Smooth muscle cell of the brain vasculature (primary cell): ENCODE data around the gene TEAD1.
A peak's percentile ranks its signal among the peaks of the same experiment; 100 is the strongest.

Source experiments
- DNase-seq: peaks from one replicate; pipeline ENCODE4 v3.0.0-alpha.2; 2012; ENCODE audit warnings: low read depth, low spot score

TEAD1 gene

DNA sequence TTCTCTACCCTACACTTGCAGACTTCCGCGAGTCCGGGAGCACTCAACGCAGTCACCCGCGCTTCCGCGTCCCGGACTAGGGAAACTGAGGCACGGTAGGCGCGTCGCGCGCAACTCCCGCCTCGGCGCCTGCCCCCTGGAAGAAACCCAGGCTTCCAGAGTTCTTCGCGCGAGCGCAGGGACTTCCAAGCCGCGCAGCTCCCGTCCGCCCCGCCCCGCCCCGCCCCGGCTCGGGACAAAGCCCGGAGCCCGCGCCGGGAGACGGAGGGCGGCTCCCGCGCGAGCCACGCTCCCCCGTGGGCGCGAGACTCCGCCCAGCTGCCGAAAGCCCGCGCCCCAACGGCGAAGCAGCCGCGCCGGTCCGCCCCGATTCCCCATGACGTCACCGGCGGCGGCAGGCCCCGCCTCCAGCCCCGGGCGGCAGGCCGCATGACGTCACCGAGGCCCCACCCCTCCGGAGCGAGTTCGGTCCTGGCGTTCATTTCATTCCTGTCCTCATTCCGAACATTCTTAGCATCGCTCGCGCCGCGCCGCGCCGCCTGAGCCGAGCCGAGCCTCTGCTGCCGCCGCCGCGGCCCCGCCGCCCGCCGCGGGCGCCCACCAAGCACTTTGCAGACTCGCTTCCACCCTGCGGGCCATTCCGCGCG is at the start of gene TEAD1:
Gene TEAD1 (plus strand): TSS at position 498 of the 647 bp plus-strand sequence.
- DNase-seq, result peak; percentile 87

DNA sequence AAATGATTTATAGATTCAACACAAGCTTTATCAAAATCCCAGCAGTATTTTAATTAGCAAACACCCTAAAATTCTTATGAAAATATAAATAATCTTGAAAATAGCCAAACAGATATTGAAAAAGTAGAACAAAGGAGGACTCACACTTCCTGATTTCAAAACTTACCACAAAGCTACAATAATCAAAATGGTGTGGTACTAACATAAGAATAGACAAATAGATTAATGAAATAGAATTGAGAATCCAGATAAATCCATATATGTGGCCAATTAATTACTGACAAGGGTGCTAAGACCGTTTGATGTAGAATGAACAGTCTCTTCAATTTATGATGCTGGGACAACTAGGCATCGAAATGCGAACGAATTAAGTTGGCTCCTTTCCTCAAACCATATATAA is 49.6 kb upstream of the TEAD1 start:
- DNase-seq, result no peak

DNA sequence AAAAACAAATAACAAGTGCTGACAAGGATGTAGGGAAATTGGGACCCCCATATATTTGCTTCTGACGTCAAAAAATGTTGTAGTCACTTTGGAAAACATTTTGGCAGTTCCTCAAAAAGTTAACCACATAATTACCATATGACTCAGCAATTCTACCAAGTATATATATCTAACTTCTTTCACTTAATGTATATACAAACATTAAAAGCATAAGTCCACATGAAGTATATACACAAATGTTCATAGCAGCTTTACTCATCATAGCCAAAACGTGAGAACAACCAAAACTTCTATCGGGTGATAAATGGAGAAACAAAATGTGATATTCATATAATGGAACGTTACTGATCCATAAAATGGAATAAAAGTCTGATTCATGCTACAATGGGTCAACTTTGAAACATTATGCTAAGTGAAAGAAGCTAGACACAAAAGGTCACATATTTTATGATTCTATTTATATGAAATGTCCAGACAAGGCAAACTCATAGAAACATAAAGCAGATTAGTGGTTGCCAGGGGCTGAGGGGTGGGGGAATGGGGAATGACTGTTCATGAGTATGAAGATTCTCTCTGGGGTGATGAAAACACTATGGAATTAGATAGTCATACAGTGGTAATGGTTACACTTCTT is 48.7 kb upstream of the TEAD1 start:
- peak; percentile 18 for DNase-seq

DNA sequence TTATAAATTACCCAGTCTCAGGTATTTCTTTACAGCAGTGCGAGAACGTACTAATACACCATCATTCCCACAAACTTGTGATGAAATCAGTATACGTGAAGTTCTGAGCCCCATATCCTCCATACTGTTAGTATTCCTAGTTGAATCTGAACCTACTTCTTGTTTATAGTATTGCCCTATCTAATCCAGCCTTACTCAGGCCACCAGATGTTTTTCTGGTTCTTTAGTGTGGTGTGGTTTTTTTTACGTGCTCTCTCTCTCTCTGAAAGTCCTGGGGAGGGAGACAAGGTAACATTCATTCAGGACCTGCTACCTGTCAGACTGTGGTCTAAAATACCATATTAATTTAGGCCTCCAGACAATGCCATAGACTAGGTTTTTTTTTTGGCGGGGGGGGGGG is 47.6 kb upstream of the TEAD1 start:
- no peak for DNase-seq

DNA sequence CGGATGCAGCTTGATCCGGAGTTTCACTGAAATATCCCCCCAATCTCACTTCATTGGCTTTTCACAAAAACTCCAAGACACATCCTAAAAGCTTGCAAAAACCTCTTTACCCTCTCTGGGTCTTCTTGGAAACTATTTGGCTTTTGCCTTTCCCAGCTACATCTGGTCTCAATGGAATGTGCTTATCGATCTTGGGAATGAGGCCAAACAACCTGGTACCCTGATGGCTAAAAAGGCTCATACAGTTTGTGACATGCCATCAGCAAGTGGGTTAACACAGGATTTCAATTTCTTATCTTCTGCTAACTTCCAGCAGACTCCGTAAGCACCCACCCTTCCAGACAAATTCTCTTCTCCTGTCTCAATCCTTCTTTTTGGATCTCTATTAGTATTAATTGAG is 45.9 kb upstream of the TEAD1 start:
- no peak for DNase-seq

DNA sequence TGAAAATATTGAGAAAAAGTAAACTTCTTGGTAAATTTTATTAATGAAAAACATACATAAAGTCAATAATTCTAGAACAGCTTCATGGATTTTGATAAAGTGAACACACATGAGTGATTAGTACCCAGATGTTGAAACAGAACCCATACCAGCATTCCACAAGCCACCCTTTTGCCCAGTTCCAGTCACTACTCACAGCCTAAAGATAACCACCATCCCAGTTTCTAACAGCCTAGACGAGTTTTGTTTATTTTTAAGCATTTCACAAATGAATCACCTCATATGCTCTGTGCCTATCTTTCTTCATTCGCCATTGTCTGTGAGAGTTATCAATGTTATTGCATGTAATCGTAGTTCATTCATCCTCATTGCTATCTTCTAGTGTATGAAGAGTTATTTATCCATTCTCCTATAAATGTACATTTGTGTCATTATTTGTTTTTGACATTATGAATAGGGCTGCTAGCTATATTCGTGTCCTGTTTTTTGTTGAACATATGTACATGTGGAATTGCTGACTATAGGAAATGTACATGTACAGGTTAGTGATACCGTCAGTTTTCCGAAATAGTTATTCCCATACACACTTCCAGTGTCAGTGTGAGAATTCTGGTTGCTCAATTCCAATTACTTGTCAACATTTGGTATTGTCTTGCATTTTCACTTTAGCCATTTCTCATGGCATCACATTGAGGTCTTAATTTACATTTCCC is 44.5 kb upstream of the TEAD1 start:
- no peak for DNase-seq

DNA sequence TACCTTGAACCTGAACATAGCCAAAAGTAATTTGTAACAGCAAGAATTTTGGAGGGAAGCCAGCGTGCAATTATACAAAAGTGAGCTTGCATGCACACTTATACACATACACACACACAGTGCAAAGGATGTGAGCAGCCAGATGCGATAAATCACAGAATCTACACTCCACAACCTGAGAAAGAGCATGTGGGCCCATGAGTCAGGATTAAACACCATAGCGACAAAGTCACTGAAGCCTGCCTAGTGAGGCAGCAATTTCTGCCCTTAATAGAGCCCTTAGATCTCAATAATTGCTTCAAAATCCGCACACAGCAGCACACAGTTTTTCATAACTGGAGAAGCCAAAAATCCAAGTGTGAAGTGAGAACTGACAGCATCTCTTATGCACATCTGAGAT is 42.6 kb upstream of the TEAD1 start:
- DNase-seq, result no peak

DNA sequence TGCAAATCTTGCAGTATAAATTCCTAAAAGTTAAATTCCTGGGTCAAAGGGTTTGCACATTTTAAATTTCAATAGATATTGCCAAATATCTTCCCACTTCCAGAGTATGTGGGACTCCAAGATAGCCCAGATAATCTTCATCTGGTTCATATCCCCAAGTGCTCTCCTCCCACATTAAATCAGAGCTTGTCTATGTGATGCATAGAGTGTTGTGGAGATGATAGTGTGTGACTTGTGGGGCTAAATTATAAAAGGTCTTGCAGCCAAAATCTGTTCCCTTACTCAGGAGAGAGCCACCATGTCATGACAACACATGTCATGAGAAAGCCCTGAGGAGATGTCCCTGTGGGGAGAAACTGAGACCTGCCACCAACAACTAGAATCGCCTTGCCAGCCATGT is 39.9 kb upstream of the TEAD1 start:
- DNase-seq, result no peak

DNA sequence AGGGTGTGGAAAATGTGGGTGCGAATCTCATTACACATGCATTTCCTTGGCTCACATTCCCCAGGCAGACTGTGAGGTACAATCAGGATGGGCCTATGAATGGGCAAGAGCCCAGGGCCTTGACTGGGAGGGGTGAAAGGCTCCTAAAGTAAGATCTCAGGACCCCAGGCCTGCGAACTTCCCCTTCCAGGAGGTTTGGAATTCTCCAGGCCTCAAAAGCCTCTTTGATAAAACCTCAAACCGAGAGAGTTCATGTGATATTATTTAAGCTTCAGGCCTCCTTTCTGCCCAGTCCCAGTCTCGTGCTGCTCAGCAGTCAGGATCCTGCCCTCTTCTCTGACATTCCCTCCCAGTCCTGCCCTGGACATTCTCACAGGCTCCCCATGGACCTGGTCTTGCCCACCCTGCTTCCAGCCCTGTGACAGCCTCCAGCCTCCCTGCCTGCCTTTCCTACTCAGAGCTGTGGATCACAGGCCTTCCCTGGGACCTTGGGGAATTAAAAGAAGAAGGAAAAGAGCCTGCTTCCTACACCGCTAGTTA is 37.3 kb upstream of the TEAD1 start:
- no peak for DNase-seq

DNA sequence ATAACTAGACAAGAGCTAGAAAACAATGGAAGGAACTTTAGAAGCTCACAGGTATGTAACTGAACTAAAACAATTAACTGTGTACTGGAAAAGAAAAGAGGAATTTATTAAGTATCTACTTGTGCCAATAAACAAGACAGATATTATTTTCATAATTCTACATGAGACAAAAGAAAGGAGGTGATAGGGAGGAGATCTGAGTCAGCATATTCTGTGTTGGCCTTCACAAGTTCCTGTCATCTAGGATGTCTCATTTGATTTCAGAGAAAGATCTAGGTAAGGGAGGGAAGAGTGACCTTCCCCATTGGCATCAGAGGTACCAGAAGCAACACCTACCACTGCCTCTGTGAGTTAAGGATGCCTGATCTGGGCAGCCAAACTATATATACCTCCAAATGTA is 34.8 kb upstream of the TEAD1 start:
- DNase-seq, result no peak

DNA sequence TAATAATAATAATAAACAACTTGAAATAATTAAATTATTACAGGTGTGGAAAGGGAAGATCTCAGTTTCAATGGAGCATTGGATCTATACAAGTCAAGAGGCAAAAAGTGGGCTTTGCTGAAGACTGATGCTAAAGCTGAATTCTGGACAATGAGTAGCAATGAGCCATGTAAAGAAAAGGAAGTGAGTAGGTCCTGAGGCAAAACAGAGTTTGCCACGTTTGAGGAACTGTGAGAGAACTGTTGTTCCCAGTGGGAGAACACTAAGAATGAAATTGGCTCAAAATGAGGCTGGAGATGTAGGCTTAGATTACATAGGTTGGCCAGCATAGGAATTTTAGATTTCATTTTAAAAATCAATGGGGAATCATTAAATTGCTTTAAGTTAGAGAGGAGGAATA is 33.9 kb upstream of the TEAD1 start:
- DNase-seq, result no peak

DNA sequence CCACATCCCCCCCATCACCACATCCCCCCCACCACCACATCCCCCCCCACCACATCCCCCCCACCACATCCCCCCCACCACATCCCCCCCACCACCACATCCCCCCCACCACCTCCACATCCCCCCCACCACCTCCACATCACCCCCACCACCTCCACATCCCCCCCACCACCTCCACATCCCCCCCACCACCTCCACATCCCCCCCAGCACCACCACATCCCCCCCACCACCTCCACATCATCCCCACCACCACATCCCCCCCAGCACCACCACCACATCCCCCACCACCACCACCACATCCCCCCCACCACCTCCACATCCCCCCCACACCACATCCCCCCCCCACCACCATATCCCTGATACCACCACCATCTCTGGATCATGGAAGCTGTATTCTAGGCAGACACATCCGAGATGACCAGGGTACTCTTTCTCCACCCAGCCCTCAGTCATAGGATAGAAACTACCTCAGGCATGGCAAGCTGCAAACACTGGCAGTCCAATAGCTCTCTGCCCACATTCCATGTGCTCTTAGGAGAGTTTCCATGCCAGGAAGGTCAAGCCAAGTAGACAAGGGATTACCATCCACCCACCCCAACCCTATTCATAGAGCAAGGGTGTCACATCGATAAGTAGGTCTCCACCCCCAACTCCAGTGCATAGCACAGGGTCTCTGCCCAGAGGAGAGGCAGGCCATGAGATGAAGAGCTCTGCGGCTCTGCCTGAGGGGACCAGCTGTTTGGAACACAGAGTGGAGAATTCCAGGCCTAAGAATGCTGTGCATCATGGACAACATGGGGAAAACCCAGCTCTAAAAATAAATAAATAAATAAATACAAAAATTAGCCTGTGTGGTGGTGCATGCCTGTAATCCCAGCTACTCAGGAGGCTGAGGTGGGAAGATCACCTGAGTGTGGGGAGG is 33.0 kb upstream of the TEAD1 start:
- DNase-seq, result no peak

DNA sequence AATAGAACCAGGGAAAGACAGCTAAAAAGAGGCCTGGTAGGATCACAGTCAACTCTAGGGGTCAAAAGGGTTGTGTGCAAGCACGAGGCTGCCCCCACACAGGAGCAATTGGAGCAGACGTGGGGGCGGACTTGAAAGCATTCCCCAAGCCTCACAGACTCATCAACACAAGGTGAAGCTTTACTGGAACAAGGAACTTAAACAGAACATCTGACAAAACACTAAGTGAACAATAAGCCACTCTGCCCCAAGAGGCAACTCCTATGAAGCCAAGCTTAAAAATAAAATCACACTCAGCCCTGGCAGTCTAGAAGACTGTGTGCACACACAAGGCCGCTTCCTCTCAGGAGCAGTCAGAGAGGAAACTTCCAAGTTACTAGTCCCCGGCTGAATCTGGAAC is 32.2 kb upstream of the TEAD1 start:
- DNase-seq, result no peak

DNA sequence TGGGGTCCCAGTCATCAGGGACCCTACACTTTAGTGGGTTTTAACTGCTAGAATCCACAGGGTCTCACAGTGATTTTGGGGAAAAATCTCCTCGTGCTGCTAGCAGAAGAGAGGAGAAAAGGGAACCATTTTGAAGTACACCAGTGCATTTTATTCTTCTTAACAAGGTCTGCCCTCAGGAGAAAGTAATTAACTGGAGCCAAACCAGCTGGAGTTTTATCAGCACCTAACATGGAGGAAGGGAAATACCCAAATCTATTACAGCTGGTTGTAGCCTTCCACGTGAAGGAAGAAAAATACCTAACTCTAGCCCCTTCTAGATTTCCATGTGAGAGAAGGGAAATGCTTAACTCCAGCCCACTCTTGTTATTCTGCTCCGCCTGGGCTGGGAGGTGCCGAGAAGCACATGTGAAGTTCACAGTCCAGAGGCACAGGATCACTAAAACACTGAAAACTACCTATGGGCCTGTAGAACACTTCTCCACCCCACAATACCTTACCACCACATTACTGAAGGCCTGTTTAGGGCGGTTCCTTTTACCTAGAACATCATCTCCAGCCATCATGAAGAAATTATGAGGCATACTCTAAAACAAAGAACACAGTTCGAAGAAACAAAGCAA is 31.3 kb upstream of the TEAD1 start:
- DNase-seq, result no peak

DNA sequence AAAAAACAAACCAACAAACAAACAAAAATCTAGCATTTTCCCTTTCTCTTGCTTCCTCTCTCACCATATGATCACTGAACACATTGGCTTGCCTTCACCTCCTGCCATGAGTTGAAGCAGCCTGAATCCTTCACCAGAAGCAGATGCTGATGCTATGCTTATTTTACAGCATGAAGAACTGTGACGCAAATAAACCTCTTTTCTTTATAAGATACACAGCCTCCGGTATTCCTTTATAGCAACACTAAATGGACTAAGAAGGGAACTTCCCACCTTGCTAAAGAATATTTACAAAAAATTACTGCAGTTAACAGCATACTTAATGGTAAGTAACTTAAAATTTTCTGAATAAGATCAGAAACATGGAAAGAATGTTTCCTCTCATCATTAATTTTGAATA is 27.7 kb upstream of the TEAD1 start:
- DNase-seq, result no peak

DNA sequence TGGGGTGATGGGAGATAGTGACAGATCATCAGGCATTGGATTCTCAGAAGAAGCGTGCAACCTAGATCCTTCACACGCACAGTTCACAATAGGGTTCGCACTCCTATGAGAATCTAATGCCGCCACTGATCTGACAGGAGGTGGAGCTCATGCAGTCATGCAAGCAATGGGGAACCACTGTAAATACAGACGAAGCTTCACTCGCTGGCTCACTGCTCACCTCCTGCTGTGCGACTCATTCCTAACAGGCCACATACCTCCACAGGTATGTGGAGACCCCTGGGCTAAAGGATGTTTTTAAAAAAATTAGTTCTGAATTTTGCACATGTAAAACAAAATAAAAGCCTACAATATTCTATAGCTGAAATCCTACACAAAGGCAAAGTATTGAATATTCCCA is 20.5 kb upstream of the TEAD1 start:
- DNase-seq, result no peak

DNA sequence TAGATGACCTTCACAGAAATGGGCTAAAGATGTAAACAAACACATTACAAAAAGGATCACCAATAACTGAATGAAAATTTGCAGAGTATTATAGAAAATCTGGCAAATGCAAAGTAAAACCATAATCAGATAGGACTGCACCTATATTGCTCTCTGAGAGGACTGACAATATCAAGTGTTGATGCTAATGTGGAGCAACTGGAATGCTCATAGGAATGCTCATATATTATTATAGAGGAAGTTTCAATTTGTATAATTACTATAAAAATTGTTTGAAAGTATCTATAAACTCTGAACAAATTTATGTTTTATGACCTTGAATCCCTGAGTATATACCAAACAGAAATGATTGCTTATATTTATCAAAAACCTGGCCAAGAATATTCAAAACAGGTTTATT is 18.4 kb upstream of the TEAD1 start:
- DNase-seq, result no peak

DNA sequence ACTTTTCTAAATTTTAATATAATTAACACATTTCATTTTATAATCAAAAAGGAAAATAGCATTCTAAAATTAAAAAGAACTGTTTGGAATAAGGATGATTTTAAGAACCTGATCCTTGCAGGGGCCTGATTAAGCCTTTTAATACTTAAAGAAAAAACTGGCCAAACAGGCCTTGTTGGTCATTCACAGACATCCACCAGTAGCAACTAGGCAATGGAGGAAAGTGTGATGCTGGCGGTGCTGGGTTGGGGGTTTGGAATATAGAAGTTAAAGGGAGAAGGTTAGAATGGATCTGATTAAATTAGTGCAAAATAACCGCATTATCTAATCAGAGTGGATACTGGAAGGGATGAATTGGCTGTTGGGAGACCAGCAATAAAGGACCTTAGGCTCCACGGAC is 16.9 kb upstream of the TEAD1 start:
- no peak for DNase-seq

DNA sequence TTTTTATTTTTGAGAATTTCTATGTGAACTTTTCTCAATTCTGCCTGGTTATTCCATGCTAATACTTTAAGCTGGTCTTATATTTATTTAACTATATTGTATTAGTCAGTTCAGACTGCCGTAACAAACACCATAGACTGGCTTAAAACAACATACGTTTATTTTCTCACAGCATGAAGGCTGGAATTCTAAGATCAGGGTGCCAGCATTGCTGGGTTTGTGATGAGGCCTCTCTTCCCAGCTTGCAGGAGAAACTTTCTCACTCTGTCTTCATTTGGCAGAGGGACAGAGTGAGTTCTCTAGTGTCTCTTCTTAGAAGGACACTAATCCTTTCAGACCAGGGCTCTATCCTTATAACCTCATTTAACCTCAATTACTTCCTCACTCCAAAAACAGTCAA is 16.2 kb upstream of the TEAD1 start:
- no peak for DNase-seq

DNA sequence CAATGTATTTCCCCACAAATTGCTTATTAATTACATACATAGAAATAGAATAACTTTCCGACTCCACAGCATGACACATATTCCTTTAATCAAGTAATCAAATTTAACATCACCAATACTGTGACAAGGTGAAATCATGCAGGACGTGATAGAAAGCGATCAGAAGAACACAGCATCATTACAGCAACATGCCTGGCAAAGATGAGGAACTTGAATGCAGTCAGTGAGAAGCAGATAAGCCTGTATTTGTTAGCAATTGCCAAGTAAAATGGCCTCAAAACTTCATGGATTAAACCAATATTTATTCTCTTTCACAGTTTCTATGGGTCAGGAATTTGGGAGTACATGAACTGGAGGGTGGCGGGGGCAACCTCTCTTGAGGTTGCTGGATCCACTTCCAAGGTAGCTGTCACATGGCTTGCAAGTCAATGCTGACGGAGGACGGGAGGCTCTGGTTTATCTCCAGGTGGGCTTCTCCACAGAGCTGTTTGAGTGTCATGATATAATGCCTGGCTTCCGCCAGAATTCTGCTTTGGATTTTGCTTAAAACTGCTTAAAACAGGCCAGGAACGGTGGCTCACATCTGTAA is 12.0 kb upstream of the TEAD1 start:
- DNase-seq, result no peak

DNA sequence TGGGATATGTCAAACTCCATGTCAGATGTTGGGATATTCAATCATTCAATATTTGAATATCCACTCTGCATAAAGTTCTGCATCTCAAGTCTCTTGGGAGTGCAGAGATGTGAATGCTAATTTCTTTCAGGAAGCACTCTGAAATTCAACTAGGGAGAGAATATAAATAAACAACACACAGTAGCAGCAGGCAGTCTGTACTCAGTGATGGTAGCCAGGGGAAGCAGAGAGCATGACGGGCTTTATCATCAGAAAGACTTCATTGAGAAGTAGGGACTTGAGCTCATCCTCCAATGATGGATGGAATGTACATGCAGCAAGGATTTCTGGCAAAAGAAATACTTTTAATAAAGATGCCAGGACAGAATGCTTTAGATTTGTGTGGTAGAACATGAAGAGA is 9.8 kb upstream of the TEAD1 start:
- DNase-seq, result no peak
